ENCODE data around the gene LRFN4.

LRFN4 gene

GRCh38 chr11:66845143-66845875 lies 11.6 kb upstream of the LRFN4 start:
- H3K4me1 ChIP-seq (ENCODE audit: control insufficient read depth in 2 of 2, insufficient read depth in 2 of 2, low read length in 2 of 2): peaks cover 22 to 24% of the 10 kb centered on the region in 2 donors
- H3K27ac ChIP-seq (ENCODE audit: low read depth in 2 of 2, low read length in 2 of 2): no peak overlapping the region
- no peaks in the 10 kb centered on the region for H3K27me3 ChIP-seq (ENCODE audit: control insufficient read depth in 2 of 2, insufficient read depth in 2 of 2, low read length in 2 of 2)
- H3K36me3 ChIP-seq (ENCODE audit: control insufficient read depth in 2 of 2, insufficient read depth in 2 of 2, low read length in 2 of 2): peaks cover 12 to 32% of the 10 kb centered on the region in 2 donors
- no peaks in the 10 kb centered on the region for H3K9me3 ChIP-seq (ENCODE audit: control insufficient read depth in 2 of 2, low read length in 2 of 2)
- H3K4me3 ChIP-seq (ENCODE audit: low read length in 2 of 2): no peak overlapping the region
- H3K9ac ChIP-seq (ENCODE audit: low read depth in 1 of 2, low read length in 2 of 2): no peak overlapping the region

- Histone ChIP-seq H3K4me1 (ENCODE audit: control insufficient read depth in 2 of 2, insufficient read depth in 2 of 2, low read length in 2 of 2) (peaks cover 22 to 24% of the 10 kb centered on the region in 2 donors), H3K27ac (ENCODE audit: low read depth in 2 of 2, low read length in 2 of 2) (no peak overlapping the region), H3K9me3 (ENCODE audit: control insufficient read depth in 2 of 2, low read length in 2 of 2) (no peaks in the 10 kb centered on the region), H3K36me3 (ENCODE audit: control insufficient read depth in 2 of 2, insufficient read depth in 2 of 2, low read length in 2 of 2) (peaks cover 10 to 30% of the 10 kb centered on the region in 2 donors), H3K4me3 (ENCODE audit: low read length in 2 of 2) (no peak overlapping the region), H3K9ac (ENCODE audit: low read depth in 1 of 2, low read length in 2 of 2) (no peak overlapping the region), H3K27me3 (ENCODE audit: control insufficient read depth in 2 of 2, insufficient read depth in 2 of 2, low read length in 2 of 2) (no peaks in the 10 kb centered on the region)
Measured at GRCh38 chr11:66845876-66846212, 11.0 kb upstream of the LRFN4 start.

- no peak overlapping the region for H3K27ac ChIP-seq (ENCODE audit: low read depth in 2 of 2, low read length in 2 of 2)
- H3K27me3 ChIP-seq (ENCODE audit: control insufficient read depth in 2 of 2, insufficient read depth in 2 of 2, low read length in 2 of 2): no peaks in the 10 kb centered on the region
- no peak overlapping the region for H3K4me3 ChIP-seq (ENCODE audit: low read length in 2 of 2)
- peaks cover 21% of the 10 kb centered on the region in 2 donors for H3K4me1 ChIP-seq (ENCODE audit: control insufficient read depth in 2 of 2, insufficient read depth in 2 of 2, low read length in 2 of 2)
- H3K9me3 ChIP-seq (ENCODE audit: control insufficient read depth in 2 of 2, low read length in 2 of 2): no peaks in the 10 kb centered on the region
- H3K36me3 ChIP-seq (ENCODE audit: control insufficient read depth in 2 of 2, insufficient read depth in 2 of 2, low read length in 2 of 2): peaks cover 10 to 30% of the 10 kb centered on the region in 2 donors
- no peak overlapping the region for H3K9ac ChIP-seq (ENCODE audit: low read depth in 1 of 2, low read length in 2 of 2)
Measured at GRCh38 chr11:66846671-66847091, 10.2 kb upstream of the LRFN4 start.

- peaks cover 10 to 30% of the 10 kb centered on the region in 2 donors for H3K36me3 ChIP-seq (ENCODE audit: control insufficient read depth in 2 of 2, insufficient read depth in 2 of 2, low read length in 2 of 2)
- no peak overlapping the region for H3K4me3 ChIP-seq (ENCODE audit: low read length in 2 of 2)
- H3K4me1 ChIP-seq (ENCODE audit: control insufficient read depth in 2 of 2, insufficient read depth in 2 of 2, low read length in 2 of 2): peaks cover 13 to 14% of the 10 kb centered on the region in 2 donors
- H3K9ac ChIP-seq (ENCODE audit: low read depth in 1 of 2, low read length in 2 of 2): no peak overlapping the region
- no peaks in the 10 kb centered on the region for H3K9me3 ChIP-seq (ENCODE audit: control insufficient read depth in 2 of 2, low read length in 2 of 2)
- no peak overlapping the region for H3K27ac ChIP-seq (ENCODE audit: low read depth in 2 of 2, low read length in 2 of 2)
- H3K27me3 ChIP-seq (ENCODE audit: control insufficient read depth in 2 of 2, insufficient read depth in 2 of 2, low read length in 2 of 2): no peaks in the 10 kb centered on the region
Measured at GRCh38 chr11:66847461-66848232, 9.2 kb upstream of the LRFN4 start.

GRCh38 chr11:66848671-66849500 lies 8.0 kb upstream of the LRFN4 start:
- H3K27me3 ChIP-seq (ENCODE audit: control insufficient read depth in 2 of 2, insufficient read depth in 2 of 2, low read length in 2 of 2): no peaks in the 10 kb centered on the region
- H3K9me3 ChIP-seq (ENCODE audit: control insufficient read depth in 2 of 2, low read length in 2 of 2): no peaks in the 10 kb centered on the region
- peaks cover 10 to 30% of the 10 kb centered on the region in 2 donors for H3K36me3 ChIP-seq (ENCODE audit: control insufficient read depth in 2 of 2, insufficient read depth in 2 of 2, low read length in 2 of 2)
- H3K9ac ChIP-seq (ENCODE audit: low read depth in 1 of 2, low read length in 2 of 2): no peak overlapping the region
- no peak overlapping the region for H3K27ac ChIP-seq (ENCODE audit: low read depth in 2 of 2, low read length in 2 of 2)
- H3K4me1 ChIP-seq (ENCODE audit: control insufficient read depth in 2 of 2, insufficient read depth in 2 of 2, low read length in 2 of 2): peaks cover 9 to 11% of the 10 kb centered on the region in 2 donors
- no peak overlapping the region for H3K4me3 ChIP-seq (ENCODE audit: low read length in 2 of 2)

- Histone ChIP-seq H3K36me3 (ENCODE audit: control insufficient read depth in 2 of 2, insufficient read depth in 2 of 2, low read length in 2 of 2) (peaks cover 10 to 30% of the 10 kb centered on the region in 2 donors), H3K4me1 (ENCODE audit: control insufficient read depth in 2 of 2, insufficient read depth in 2 of 2, low read length in 2 of 2) (peaks cover 1 to 3% of the 10 kb centered on the region in 2 donors), H3K27ac (ENCODE audit: low read depth in 2 of 2, low read length in 2 of 2) (no peak overlapping the region), H3K9ac (ENCODE audit: low read depth in 1 of 2, low read length in 2 of 2) (no peak overlapping the region), H3K27me3 (ENCODE audit: control insufficient read depth in 2 of 2, insufficient read depth in 2 of 2, low read length in 2 of 2) (no peaks in the 10 kb centered on the region), H3K4me3 (ENCODE audit: low read length in 2 of 2) (no peak overlapping the region), H3K9me3 (ENCODE audit: control insufficient read depth in 2 of 2, low read length in 2 of 2) (no peaks in the 10 kb centered on the region)
Measured at GRCh38 chr11:66849501-66850234, 7.2 kb upstream of the LRFN4 start.

- Histone ChIP-seq H3K27me3 (ENCODE audit: control insufficient read depth in 2 of 2, insufficient read depth in 2 of 2, low read length in 2 of 2) (no peaks in the 10 kb centered on the region), H3K4me3 (ENCODE audit: low read length in 2 of 2) (no peak overlapping the region), H3K27ac (ENCODE audit: low read depth in 2 of 2, low read length in 2 of 2) (no peak overlapping the region), H3K36me3 (ENCODE audit: control insufficient read depth in 2 of 2, insufficient read depth in 2 of 2, low read length in 2 of 2) (peaks cover 10 to 26% of the 10 kb centered on the region in 2 donors), H3K9me3 (ENCODE audit: control insufficient read depth in 2 of 2, low read length in 2 of 2) (no peaks in the 10 kb centered on the region), H3K9ac (ENCODE audit: low read depth in 1 of 2, low read length in 2 of 2) (no peak overlapping the region), H3K4me1 (ENCODE audit: control insufficient read depth in 2 of 2, insufficient read depth in 2 of 2, low read length in 2 of 2) (no peaks in the 10 kb centered on the region)
Measured at GRCh38 chr11:66850235-66850587, 6.7 kb upstream of the LRFN4 start.

- Histone ChIP-seq H3K4me3 (ENCODE audit: low read length in 2 of 2) (no peak overlapping the region), H3K9me3 (ENCODE audit: control insufficient read depth in 2 of 2, low read length in 2 of 2) (no peaks in the 10 kb centered on the region), H3K9ac (ENCODE audit: low read depth in 1 of 2, low read length in 2 of 2) (no peak overlapping the region), H3K27ac (ENCODE audit: low read depth in 2 of 2, low read length in 2 of 2) (no peak overlapping the region), H3K27me3 (ENCODE audit: control insufficient read depth in 2 of 2, insufficient read depth in 2 of 2, low read length in 2 of 2) (no peaks in the 10 kb centered on the region), H3K36me3 (ENCODE audit: control insufficient read depth in 2 of 2, insufficient read depth in 2 of 2, low read length in 2 of 2) (peaks cover 7 to 21% of the 10 kb centered on the region in 2 donors), H3K4me1 (ENCODE audit: control insufficient read depth in 2 of 2, insufficient read depth in 2 of 2, low read length in 2 of 2) (peaks cover 3 to 4% of the 10 kb centered on the region in 2 donors)
Measured at GRCh38 chr11:66850588-66851238, 6.2 kb upstream of the LRFN4 start.

- H3K4me1 ChIP-seq (ENCODE audit: control insufficient read depth in 2 of 2, insufficient read depth in 2 of 2, low read length in 2 of 2): peaks cover 6% of the 10 kb centered on the region in 2 donors
- H3K27ac ChIP-seq (ENCODE audit: low read depth in 2 of 2, low read length in 2 of 2): no peak overlapping the region
- no peak overlapping the region for H3K9ac ChIP-seq (ENCODE audit: low read depth in 1 of 2, low read length in 2 of 2)
- no peak overlapping the region for H3K4me3 ChIP-seq (ENCODE audit: low read length in 2 of 2)
- no peaks in the 10 kb centered on the region for H3K27me3 ChIP-seq (ENCODE audit: control insufficient read depth in 2 of 2, insufficient read depth in 2 of 2, low read length in 2 of 2)
- H3K36me3 ChIP-seq (ENCODE audit: control insufficient read depth in 2 of 2, insufficient read depth in 2 of 2, low read length in 2 of 2): peaks cover 6 to 16% of the 10 kb centered on the region in 2 donors
- H3K9me3 ChIP-seq (ENCODE audit: control insufficient read depth in 2 of 2, low read length in 2 of 2): no peaks in the 10 kb centered on the region
Measured at GRCh38 chr11:66851239-66851596, 5.6 kb upstream of the LRFN4 start.
